Measurements from ENCODE around the gene SRRT.
A peak's percentile ranks its signal among the peaks of the same experiment; 100 is the strongest.

Gene SRRT

GRCh38 chr7:100887516-100888290, 12.8 kb downstream of the SRRT start:
- peak overlapping the region; percentile 94 for H3K9ac ChIP-seq
- peak overlapping the region; percentile 99 for H3K4me2 ChIP-seq
- peaks cover 78% of the 10 kb centered on the region for H3K4me1 ChIP-seq
- H3K27me3 ChIP-seq, result peaks cover 24% of the 10 kb centered on the region
- TF ChIP-seq Cebpa-rat (IDR thresholded peaks at IDR 0.05), result no peak
- H3K27ac ChIP-seq, result peak overlapping the region; percentile 97
- H4K20me1 ChIP-seq, result peaks cover 63% of the 10 kb centered on the region
- H3K4me3 ChIP-seq, result peak overlapping the region; percentile 93
- H3K9me3 ChIP-seq, result no peaks in the 10 kb centered on the region
- peaks cover 59% of the 10 kb centered on the region for H3K36me3 ChIP-seq

DNA sequence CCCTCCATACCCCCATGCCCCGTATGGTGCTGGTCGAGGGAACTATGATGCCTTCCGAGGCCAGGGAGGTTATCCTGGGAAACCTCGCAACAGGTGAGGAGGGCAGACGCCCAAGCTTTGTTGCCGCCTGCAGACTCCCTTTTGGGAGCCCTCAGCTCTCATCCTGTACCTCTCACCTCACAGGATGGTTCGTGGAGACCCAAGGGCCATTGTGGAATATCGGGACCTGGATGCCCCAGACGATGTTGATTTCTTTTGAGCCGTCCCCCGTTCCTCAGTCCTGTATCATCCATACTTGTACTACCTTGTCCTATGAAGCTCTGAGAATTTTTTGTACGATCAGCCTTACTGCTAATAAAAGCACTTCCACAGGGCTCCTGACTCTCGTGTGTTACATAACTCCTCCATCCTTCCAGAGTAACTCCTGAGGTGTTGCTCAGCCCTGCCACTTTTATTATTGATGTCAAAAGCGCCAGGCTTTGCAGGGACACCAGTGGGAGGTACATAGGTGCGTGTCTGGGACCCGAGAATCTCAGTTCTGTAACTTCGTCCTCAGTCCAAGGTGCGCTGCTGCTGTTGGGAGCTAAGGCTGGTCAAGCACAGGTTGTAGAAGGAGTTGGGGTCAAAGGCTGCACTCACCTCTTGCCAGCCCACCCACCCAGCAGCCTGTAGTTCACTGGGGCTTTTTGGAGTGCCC, 13.5 kb downstream of the SRRT start:
- peak overlapping the region; percentile 99 for H3K4me2 ChIP-seq
- H3K4me3 ChIP-seq, result peak overlapping the region; percentile 93
- H3K9me3 ChIP-seq, result no peaks in the 10 kb centered on the region
- TF ChIP-seq Cebpa-rat (IDR thresholded peaks at IDR 0.05), result no peak
- peaks cover 52% of the 10 kb centered on the region for H3K36me3 ChIP-seq
- H3K4me1 ChIP-seq, result peaks cover 78% of the 10 kb centered on the region
- H3K27ac ChIP-seq, result peak overlapping the region; percentile 97
- H4K20me1 ChIP-seq, result peaks cover 56% of the 10 kb centered on the region
- peak overlapping the region; percentile 94 for H3K9ac ChIP-seq
- H3K27me3 ChIP-seq, result peaks cover 31% of the 10 kb centered on the region

DNA sequence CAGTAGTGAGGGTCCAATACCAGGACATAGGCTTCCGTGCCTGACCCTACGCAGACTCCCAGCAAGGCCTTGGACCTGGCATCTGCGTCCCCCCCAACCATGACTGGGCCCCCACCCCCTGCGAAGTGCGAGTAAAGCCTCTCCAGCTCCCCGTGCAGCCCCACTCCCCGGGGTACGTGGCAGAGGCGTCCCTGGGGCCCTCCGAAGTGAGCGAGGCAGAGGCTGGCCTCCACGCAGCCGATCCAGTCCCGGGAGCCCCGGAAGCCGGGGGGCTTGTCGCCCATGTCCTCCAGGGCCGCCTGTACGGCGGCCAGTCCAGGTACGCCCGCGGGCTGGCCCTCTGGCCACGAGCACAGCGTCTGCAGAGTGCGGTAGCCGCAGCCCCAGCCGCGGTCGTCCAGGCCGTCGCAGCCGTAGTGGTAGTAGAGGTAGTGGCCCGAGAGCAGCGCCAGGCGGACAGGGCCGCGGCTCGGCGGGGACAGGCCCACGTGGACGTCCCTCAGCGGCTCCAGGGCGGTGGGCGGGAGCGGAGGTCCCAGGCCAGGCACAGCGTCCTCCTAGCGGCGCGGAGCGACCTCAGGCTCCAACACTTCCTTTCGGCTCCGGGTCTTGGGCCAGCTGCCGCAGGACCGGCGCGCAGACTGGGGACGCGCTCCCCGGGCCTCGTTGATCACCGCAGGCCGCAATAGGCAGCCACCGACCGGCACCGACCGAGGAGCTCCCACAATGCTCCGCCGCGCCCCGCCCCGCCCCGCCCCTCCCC, 14.3 kb downstream of the SRRT start, which contains the start of gene UFSP1:
Gene UFSP1 (minus strand): TSS at position 728 of the 763 bp plus-strand sequence. CDS start 444 bp downstream, at position 284.
- H4K20me1 ChIP-seq, result peaks cover 49% of the 10 kb centered on the region
- peak within 1 kb of the TSS; percentile 97 for H3K27ac ChIP-seq
- peak within 1 kb of the TSS; percentile 93 for H3K4me3 ChIP-seq
- H3K27me3 ChIP-seq, result peaks cover 39% of the 10 kb centered on the region
- no peaks in the 10 kb centered on the region for H3K9me3 ChIP-seq
- peak within 1 kb of the TSS; percentile 99 for H3K4me2 ChIP-seq
- peaks cover 45% of the 10 kb centered on the region for H3K36me3 ChIP-seq
- H3K9ac ChIP-seq, result peak within 1 kb of the TSS; percentile 94
- no peak for TF ChIP-seq Cebpa-rat (IDR thresholded peaks at IDR 0.05)
- H3K4me1 ChIP-seq, result peaks cover 72% of the 10 kb centered on the region

DNA sequence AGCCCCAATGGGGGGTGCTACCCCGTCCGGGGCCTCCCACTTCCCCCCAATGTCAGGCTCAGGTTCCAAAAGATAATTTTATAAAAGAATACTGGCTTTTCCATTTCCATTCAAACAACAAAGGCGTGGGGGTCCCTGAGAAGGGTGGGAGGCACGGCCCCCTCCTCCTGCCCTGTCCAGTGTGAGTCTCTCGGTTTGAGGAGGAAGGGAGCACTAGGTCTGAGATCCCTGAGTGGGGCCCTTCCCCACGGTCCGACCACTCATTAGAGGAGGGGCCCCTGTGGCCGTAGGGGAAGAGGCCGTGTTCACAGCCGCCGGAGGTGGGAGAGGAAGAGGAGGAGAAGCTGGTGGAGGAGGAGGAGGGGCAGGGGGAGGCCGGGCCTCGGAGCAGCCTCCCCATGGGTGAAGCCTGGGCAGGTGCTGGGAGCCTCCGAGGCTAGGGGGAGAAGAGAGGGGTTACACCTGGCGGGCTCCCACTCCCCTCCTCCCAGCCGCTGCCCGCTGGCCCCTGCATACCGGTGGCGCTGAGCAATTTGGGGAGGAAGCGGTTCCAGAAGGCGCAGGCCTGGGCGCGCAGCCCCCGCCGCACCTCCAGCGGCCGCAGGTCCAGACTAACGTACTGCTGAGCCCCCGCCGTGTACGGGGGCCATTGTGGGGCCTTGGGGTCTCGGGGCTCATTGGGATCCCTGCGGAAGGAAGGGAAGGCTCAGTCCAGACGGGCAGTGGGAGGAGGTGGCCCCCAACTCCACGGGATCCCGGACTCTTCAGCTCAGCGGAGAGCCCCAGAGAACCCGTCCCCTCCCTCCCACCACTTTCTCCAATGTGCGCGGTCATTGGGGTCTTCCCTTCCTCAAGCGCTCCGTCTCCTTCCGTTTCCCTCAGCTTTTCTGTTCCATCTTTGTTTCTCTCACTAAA, 16.0 kb downstream of the SRRT start:
- Histone ChIP-seq H3K36me3 (peaks cover 27% of the 10 kb centered on the region), H3K27me3 (peaks cover 56% of the 10 kb centered on the region), H3K27ac (peak overlapping the region; percentile 67), H3K4me1 (peaks cover 67% of the 10 kb centered on the region), H3K9ac (peak overlapping the region; percentile 53), H4K20me1 (peaks cover 39% of the 10 kb centered on the region), H3K4me2 (peak overlapping the region; percentile 96), H3K9me3 (no peaks in the 10 kb centered on the region), H3K4me3 (peak overlapping the region; percentile 93)
- no peak for TF ChIP-seq Cebpa-rat (IDR thresholded peaks at IDR 0.05)

GRCh38 chr7:100891568-100892247, 16.8 kb downstream of the SRRT start:
- Histone ChIP-seq H3K9ac (no peak overlapping the region), H4K20me1 (peaks cover 38% of the 10 kb centered on the region), H3K27ac (no peak overlapping the region), H3K9me3 (no peaks in the 10 kb centered on the region), H3K4me2 (no peak overlapping the region), H3K4me3 (no peak overlapping the region), H3K36me3 (peaks cover 19% of the 10 kb centered on the region), H3K27me3 (peaks cover 64% of the 10 kb centered on the region), H3K4me1 (peaks cover 59% of the 10 kb centered on the region)
- TF ChIP-seq Cebpa-rat (IDR thresholded peaks at IDR 0.05), result no peak

- Histone ChIP-seq H3K27me3 (peaks cover 73% of the 10 kb centered on the region), H4K20me1 (peaks cover 30% of the 10 kb centered on the region), H3K9ac (no peak overlapping the region), H3K4me2 (peak overlapping the region; percentile 50), H3K36me3 (peaks cover 12% of the 10 kb centered on the region), H3K9me3 (no peaks in the 10 kb centered on the region), H3K4me3 (no peak overlapping the region), H3K4me1 (peaks cover 50% of the 10 kb centered on the region), H3K27ac (no peak overlapping the region)
- no peak for TF ChIP-seq Cebpa-rat (IDR thresholded peaks at IDR 0.05)
These were observed 17.7 kb downstream of the SRRT start for GRCh38 chr7:100892364-100893317.

GRCh38 chr7:100893318-100893895, 18.5 kb downstream of the SRRT start:
- no peak overlapping the region for H3K27ac ChIP-seq
- peaks cover 77% of the 10 kb centered on the region for H3K27me3 ChIP-seq
- H4K20me1 ChIP-seq, result peaks cover 24% of the 10 kb centered on the region
- peaks cover 5% of the 10 kb centered on the region for H3K36me3 ChIP-seq
- H3K9me3 ChIP-seq, result no peaks in the 10 kb centered on the region
- no peak overlapping the region for H3K9ac ChIP-seq
- TF ChIP-seq Cebpa-rat (IDR thresholded peaks at IDR 0.05), result no peak
- H3K4me3 ChIP-seq, result no peak overlapping the region
- H3K4me1 ChIP-seq, result peaks cover 42% of the 10 kb centered on the region
- peak overlapping the region; percentile 50 for H3K4me2 ChIP-seq

All from BLaER1 (cell line).